ENCODE measurements around the gene E4F1. TPM values are rescaled to one million over a fixed set of nuclear protein-coding genes. Genes with fewer than 3 reads are reported as not detected.
"Not testable (repeated sequence)": the region's sequence is repeated elsewhere in the genome, so short reads cannot be mapped to it uniquely, and the experiment has no call there.

Gene E4F1
- total and polyA plus RNA-seq, 10 of the 15 experiments (the other 5 are each of a cell fraction or from before 2014, with no cell fraction given): 0.23 to 36.5 (median 14.5) TPM

DNA sequence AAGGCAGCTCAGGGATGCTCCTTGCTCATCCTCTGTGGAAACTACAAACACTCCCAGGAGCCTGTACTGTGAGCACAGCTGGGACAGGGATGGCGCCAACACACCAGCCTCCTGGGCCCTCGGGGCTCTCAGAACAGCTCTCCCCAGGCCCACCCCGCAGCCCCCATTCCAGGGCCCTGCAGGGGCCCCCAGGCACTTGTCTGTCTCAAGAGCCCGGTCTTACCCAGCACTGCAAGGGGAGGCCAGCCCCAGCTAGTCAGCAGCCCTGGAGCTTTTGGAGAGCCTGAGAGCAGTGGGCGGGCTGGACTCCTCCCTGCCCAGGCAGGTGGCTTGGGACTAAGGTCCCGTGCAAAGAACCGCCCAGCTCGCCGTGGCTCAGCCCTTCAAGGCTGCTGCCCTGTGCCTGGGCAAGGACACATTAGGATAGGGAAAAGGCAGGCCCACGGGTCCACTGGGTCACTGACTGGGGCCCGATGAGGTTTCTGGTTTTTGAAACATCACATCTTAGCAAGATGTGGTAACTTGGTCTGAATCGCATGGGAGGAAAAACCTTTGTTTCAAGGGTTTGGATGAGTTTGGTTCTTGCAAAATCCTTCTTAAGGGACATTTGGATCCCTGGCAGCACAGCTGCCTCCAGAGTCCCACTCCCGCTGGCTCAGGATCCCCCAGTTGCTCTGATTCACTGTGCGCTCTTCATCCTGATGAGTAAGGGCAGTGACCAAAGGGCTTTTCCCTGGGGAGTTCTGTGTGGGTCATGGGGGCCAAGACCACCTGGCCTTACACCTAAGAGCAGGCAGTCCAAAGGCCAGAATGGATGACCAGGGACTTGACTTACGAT, 15.7 kb downstream of the E4F1 start (continued):
- TF ChIP-seq, protein P1, sequence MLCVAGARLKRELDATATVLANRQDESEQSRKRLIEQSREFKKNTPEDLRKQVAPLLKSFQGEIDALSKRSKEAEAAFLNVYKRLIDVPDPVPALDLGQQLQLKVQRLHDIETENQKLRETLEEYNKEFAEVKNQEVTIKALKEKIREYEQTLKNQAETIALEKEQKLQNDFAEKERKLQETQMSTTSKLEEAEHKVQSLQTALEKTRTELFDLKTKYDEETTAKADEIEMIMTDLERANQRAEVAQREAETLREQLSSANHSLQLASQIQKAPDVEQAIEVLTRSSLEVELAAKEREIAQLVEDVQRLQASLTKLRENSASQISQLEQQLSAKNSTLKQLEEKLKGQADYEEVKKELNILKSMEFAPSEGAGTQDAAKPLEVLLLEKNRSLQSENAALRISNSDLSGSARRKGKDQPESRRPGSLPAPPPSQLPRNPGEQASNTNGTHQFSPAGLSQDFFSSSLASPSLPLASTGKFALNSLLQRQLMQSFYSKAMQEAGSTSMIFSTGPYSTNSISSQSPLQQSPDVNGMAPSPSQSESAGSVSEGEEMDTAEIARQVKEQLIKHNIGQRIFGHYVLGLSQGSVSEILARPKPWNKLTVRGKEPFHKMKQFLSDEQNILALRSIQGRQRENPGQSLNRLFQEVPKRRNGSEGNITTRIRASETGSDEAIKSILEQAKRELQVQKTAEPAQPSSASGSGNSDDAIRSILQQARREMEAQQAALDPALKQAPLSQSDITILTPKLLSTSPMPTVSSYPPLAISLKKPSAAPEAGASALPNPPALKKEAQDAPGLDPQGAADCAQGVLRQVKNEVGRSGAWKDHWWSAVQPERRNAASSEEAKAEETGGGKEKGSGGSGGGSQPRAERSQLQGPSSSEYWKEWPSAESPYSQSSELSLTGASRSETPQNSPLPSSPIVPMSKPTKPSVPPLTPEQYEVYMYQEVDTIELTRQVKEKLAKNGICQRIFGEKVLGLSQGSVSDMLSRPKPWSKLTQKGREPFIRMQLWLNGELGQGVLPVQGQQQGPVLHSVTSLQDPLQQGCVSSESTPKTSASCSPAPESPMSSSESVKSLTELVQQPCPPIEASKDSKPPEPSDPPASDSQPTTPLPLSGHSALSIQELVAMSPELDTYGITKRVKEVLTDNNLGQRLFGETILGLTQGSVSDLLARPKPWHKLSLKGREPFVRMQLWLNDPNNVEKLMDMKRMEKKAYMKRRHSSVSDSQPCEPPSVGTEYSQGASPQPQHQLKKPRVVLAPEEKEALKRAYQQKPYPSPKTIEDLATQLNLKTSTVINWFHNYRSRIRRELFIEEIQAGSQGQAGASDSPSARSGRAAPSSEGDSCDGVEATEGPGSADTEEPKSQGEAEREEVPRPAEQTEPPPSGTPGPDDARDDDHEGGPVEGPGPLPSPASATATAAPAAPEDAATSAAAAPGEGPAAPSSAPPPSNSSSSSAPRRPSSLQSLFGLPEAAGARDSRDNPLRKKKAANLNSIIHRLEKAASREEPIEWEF (IDR thresholded peaks at IDR 0.05; ENCODE audit: insufficient replicate concordance, low read depth, low read length): no peak
- TF ChIP-seq, protein P2, sequence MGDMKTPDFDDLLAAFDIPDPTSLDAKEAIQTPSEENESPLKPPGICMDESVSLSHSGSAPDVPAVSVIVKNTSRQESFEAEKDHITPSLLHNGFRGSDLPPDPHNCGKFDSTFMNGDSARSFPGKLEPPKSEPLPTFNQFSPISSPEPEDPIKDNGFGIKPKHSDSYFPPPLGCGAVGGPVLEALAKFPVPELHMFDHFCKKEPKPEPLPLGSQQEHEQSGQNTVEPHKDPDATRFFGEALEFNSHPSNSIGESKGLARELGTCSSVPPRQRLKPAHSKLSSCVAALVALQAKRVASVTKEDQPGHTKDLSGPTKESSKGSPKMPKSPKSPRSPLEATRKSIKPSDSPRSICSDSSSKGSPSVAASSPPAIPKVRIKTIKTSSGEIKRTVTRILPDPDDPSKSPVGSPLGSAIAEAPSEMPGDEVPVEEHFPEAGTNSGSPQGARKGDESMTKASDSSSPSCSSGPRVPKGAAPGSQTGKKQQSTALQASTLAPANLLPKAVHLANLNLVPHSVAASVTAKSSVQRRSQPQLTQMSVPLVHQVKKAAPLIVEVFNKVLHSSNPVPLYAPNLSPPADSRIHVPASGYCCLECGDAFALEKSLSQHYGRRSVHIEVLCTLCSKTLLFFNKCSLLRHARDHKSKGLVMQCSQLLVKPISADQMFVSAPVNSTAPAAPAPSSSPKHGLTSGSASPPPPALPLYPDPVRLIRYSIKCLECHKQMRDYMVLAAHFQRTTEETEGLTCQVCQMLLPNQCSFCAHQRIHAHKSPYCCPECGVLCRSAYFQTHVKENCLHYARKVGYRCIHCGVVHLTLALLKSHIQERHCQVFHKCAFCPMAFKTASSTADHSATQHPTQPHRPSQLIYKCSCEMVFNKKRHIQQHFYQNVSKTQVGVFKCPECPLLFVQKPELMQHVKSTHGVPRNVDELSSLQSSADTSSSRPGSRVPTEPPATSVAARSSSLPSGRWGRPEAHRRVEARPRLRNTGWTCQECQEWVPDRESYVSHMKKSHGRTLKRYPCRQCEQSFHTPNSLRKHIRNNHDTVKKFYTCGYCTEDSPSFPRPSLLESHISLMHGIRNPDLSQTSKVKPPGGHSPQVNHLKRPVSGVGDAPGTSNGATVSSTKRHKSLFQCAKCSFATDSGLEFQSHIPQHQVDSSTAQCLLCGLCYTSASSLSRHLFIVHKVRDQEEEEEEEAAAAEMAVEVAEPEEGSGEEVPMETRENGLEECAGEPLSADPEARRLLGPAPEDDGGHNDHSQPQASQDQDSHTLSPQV (IDR thresholded peaks at IDR 0.05): no peak

DNA sequence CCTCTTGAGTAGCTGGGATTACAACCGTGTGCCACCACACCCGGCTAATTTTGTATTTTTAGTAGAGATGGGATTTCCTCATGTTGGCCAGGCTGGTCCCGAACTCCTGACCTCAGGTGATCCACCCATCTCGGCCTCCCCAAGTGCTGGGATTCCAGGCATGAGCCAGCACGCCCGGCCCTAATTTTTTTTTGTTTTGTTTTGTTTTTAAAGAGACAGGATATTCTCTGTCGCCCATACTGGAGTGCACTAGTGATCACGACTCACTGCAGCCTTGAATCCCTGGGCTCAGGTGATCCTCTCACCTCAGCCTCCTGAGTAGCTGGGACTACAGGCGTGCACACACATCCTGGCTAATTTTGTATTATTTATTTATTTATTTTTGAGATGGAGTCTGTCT, 16.9 kb downstream of the E4F1 start:
- H3K9ac ChIP-seq (ENCODE audit: control insufficient read depth, insufficient read depth, low read length); CTCF ChIA-PET; FAIRE-seq; H2AFZ ChIP-seq (ENCODE audit: control insufficient read depth, low read depth, low read length); H3K27ac ChIP-seq (ENCODE audit: control insufficient read depth, insufficient read depth); H3K4me2 ChIP-seq (ENCODE audit: control insufficient read depth, insufficient read depth); SMC1A ChIA-PET (ENCODE audit: uncharacterized antibody, unreplicated experiment); intact Hi-C loops (cut with micrococcal nuclease; ENCODE audit: unreplicated experiment); H4K20me1 ChIP-seq (ENCODE audit: control insufficient read depth, insufficient read depth); in situ Hi-C loops (cut with MboI); H3K9me3 ChIP-seq (replicated peaks; ENCODE audit: control insufficient read depth, insufficient read depth, low read length); H3K27me3 ChIP-seq (replicated peaks in 1 of 2; ENCODE audit: control insufficient read depth in 2 of 2, insufficient read depth in 2 of 2, low read length in 1 of 2); BruUV-seq (replicated peaks); H3K79me2 ChIP-seq (ENCODE audit: control insufficient read depth, insufficient read depth, low read length); RAD21 ChIA-PET (ENCODE audit: unreplicated experiment); H3K4me1 ChIP-seq (ENCODE audit: control insufficient read depth, insufficient read depth, low read length); DNase-seq (ENCODE audit: low read depth, low spot score); H3K4me3 ChIP-seq; POLR2A ChIA-PET; ATAC-seq: not testable (repeated sequence)
- WGBS (ENCODE audit: insufficient coverage, insufficient replicate concordance, low lambda C conversion rate, missing lambda C conversion rate): 76% methylated on average over 9 of the region's 9 CpGs
- H3K36me3 ChIP-seq (ENCODE audit: control insufficient read depth in 2 of 2, insufficient read depth in 2 of 2, low read length in 1 of 2): peaks cover 0 to 21% of the 10 kb centered on the region in 2 experiments; a peak in 3 of 4 replicates
